ENCODE data around the gene ADGRV1. TPM values are rescaled to one million over a fixed set of nuclear protein-coding genes. Genes with fewer than 3 reads are reported as not detected.

The ADGRV1 gene, protein sequence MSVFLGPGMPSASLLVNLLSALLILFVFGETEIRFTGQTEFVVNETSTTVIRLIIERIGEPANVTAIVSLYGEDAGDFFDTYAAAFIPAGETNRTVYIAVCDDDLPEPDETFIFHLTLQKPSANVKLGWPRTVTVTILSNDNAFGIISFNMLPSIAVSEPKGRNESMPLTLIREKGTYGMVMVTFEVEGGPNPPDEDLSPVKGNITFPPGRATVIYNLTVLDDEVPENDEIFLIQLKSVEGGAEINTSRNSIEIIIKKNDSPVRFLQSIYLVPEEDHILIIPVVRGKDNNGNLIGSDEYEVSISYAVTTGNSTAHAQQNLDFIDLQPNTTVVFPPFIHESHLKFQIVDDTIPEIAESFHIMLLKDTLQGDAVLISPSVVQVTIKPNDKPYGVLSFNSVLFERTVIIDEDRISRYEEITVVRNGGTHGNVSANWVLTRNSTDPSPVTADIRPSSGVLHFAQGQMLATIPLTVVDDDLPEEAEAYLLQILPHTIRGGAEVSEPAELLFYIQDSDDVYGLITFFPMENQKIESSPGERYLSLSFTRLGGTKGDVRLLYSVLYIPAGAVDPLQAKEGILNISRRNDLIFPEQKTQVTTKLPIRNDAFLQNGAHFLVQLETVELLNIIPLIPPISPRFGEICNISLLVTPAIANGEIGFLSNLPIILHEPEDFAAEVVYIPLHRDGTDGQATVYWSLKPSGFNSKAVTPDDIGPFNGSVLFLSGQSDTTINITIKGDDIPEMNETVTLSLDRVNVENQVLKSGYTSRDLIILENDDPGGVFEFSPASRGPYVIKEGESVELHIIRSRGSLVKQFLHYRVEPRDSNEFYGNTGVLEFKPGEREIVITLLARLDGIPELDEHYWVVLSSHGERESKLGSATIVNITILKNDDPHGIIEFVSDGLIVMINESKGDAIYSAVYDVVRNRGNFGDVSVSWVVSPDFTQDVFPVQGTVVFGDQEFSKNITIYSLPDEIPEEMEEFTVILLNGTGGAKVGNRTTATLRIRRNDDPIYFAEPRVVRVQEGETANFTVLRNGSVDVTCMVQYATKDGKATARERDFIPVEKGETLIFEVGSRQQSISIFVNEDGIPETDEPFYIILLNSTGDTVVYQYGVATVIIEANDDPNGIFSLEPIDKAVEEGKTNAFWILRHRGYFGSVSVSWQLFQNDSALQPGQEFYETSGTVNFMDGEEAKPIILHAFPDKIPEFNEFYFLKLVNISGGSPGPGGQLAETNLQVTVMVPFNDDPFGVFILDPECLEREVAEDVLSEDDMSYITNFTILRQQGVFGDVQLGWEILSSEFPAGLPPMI (N-terminal part only)
- 0.18 and 0.42 TPM in 2 replicates for total RNA-seq (2014; rRNA removed; shearing (Covaris generic))

- DNase-seq (ENCODE audit: low spot score) = no peak
Observed at GRCh38 chr5:90558344-90559192, at the start of gene ADGRV1. ADGRV1 (plus strand) TSS chr5:90558797; CDS start chr5:90558896, 99 bp downstream.

GRCh38 chr5:90510438-90510837, 48.2 kb upstream of the ADGRV1 start:
- DNase-seq (ENCODE audit: low spot score) = no peak

GRCh38 chr5:90514520-90514919, 44.1 kb upstream of the ADGRV1 start:
- DNase-seq (ENCODE audit: low spot score) = no peak

GRCh38 chr5:90518661-90519060, 39.9 kb upstream of the ADGRV1 start:
- no peak for DNase-seq (ENCODE audit: low spot score)

- DNase-seq (ENCODE audit: low spot score) = no peak
Observed at GRCh38 chr5:90519081-90519480, 39.5 kb upstream of the ADGRV1 start.

DNA sequence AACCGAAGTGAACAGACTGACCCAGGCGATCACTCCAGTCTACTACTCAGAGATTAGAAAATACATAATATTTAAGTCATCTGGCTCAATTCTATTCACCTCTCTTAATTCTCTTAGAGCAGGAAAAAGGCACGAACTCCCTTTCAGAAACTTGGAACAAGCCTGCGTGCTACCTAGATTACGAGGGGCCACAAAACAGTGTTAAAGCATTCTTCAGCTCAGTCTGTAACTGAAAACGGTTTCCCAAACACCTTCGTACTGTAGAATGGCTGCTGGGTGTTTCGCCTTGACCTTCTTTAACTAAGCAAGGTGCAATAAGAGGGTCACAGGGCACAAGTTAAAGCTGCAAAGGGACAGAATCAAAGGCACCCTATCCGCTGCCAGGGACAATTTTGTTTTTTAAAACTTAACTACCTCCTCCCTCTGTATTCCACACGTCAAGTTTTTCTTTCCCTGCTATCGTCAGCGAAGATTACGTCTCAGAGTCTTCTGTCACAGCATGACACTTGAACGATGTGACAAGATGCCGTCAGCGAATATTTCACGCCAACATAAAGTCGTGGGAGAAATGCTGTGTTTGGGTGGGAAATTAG, 29.9 kb upstream of the ADGRV1 start:
- peak; percentile 49 for DNase-seq (ENCODE audit: low spot score)

GRCh38 chr5:90529194-90529938, 29.2 kb upstream of the ADGRV1 start, which contains the start of gene LYSMD3:
LYSMD3 (minus strand) TSS chr5:90529584; CDS start chr5:90525289, 4,295 bp downstream.
- DNase-seq (ENCODE audit: low spot score) = peak; percentile 93

DNA sequence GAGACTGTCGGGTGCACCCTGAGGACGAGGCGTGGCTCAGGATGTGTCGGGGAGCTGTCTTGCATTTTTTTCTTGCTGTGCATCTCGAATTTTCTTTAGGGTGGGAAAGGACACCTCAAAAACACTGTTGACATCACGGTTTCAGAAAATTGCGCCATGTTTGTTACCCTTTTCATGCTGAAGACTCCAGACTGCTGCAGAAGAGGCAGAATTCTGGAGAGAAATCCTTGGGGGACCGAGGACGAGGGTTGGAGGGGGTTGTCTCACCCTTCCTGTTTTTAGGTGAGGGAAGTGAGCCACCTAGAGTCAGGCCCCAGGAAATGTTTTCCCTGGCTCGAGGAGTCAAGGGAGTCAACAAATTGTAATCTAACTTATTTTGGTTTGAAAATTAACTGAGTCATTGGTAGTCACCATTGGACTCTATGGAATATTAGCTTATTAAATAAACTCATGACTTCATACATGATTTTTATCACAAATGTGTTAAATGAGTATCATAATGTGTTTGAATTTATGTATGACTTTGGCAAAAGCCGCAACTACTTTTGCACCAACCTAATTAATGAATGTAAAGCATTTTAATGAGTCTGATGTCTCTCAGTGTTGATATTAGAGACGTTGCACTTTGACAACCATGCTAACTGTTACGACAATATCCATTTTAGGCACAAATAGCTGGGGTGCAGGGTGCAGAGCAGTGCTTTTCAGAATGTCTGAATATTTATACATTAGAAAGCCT, 28.5 kb upstream of the ADGRV1 start:
- peak; percentile 85 for DNase-seq (ENCODE audit: low spot score)

- no peak for DNase-seq (ENCODE audit: low spot score)
Observed at GRCh38 chr5:90530736-90531487, 27.7 kb upstream of the ADGRV1 start.

- DNase-seq (ENCODE audit: low spot score) = no peak
Observed at GRCh38 chr5:90533794-90534193, 24.8 kb upstream of the ADGRV1 start.

GRCh38 chr5:90534922-90535321, 23.7 kb upstream of the ADGRV1 start:
- peak; percentile 36 for DNase-seq (ENCODE audit: low spot score)

DNA sequence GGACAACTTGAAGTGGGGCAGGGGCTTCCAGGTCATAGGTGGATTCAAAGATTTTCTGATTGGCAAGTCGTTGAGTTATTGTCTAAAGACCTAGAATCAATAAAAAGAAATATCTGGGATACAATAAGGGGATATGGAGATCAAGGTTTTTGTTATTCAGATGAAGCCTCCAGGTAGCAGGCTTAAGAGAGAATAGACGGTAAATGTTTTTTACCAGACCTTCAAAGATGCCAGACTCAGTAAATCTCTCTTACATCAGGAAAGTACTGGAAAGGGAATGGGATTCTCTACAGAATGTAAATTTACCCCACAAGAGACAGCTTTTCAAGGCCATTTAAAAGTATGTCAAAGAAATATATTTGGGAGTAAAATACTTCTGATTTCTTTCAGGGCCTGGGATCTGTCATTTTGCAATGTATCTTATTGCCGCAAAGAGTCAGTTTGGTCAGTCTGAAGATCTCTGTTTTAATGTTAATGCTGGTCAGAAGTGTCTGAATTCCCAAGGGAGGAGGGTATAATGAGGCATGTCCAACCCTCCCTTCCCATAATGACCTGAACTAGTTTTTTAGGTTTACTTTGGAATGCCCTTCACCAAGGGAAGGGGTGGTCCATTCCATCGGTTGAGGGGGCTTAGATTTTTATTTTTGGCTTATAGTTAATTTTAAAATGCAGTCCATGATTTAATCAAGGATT, 15.6 kb upstream of the ADGRV1 start:
- no peak for DNase-seq (ENCODE audit: low spot score)

GRCh38 chr5:90545511-90545910, 13.1 kb upstream of the ADGRV1 start:
- no peak for DNase-seq (ENCODE audit: low spot score)

DNA sequence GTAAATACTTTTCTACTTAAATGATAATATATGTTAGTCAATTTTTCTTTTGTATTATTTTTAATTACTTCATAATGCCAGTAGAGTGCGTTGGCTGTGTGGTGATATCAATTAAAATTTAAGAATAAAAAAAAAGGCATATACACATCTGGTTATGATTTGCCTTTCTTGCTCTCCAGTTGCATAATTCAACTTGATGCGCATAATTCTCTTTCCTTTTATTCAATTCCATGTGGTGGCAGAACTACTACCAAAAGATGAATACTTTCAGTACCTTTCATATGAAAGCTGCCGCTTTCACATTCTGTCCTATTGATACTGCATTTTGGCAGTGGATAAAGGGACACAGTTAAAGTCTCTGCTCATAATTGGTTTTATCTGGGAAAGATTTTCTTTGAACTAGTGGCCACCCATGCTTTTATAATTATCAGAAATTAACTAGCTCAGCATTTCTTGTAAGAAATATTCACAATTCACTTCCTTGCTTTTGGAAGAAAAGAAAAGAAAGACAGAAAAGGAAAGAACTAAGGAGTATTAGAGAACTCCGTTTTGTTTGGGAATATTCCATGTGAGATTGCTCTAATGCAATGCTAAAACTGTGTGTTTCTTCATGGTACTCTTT, 12.3 kb upstream of the ADGRV1 start:
- DNase-seq (ENCODE audit: low spot score) = no peak

DNA sequence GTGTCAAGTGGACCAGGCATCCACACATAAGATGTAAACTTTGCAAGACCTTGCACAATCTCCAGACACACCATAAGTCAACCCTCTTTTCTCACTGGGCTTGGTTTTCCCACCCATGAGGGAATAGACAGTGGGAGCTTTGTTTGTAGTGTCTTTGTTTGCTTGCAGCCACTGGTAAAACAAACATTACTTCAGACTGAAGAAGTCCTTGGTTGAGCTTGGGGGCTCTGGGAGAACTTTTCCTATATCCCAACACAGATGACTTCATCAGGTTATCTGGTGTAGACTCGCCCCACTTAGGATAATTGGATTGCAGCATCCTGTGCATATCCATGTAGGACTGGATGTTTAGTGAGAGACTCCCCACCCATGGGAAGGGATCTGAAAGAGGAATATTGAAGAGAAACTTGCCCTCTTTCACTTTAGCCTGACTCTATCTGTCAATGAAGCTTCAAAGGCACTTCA, 11.5 kb upstream of the ADGRV1 start:
- peak; percentile 12 for DNase-seq (ENCODE audit: low spot score)

GRCh38 chr5:90548069-90548593, 10.5 kb upstream of the ADGRV1 start:
- DNase-seq (ENCODE audit: low spot score) = peak; percentile 93
